ENCODE results near the gene PACSIN3. TPM values are rescaled to one million over a fixed set of nuclear protein-coding genes. Genes with fewer than 3 reads are reported as not detected.

PACSIN3 gene
- total RNA-seq, 2 donors from 2014 or later, result 48.0 to 66.6 TPM

GRCh38 chr11:47132981-47133380 lies 53.3 kb downstream of the PACSIN3 start:
- Histone ChIP-seq H3K36me3 (ENCODE audit: control insufficient read depth, insufficient read depth, low read length) (no peaks in the 10 kb centered on the region), H3K4me1 (ENCODE audit: control insufficient read depth, insufficient read depth, low read length) (peaks cover 34% of the 10 kb centered on the region), H3K9ac (ENCODE audit: extremely low read depth, low read length, poor library complexity, severe bottlenecking) (no peak overlapping the region), H3K9me3 (ENCODE audit: control insufficient read depth, low read length) (no peaks in the 10 kb centered on the region), H3K27me3 (ENCODE audit: control insufficient read depth, insufficient read depth, low read length, poor library complexity, severe bottlenecking) (no peaks in the 10 kb centered on the region), H3K4me3 (ENCODE audit: low read length) (peak overlapping the region; percentile 6), H3K27ac (ENCODE audit: low read depth, low read length) (no peak overlapping the region)
- Mint-ChIP-seq H3K27ac (no peak overlapping the region), H3K36me3 (ENCODE audit: low read depth) (peaks cover 8% of the 10 kb centered on the region), H3K4me1 (peaks cover 64% of the 10 kb centered on the region), H3K27me3 (ENCODE audit: insufficient read depth) (no peaks in the 10 kb centered on the region), H3K9me3 (no peaks in the 10 kb centered on the region), H3K4me3 (no peak overlapping the region)
- 100% methylated on average over 1 of the region's 1 CpG; no CpG with 5 or more reads in 1 of the 2 experiments for WGBS, 2 experiments (ENCODE audit: insufficient coverage in 1 of 2, insufficient read length in 1 of 2)
- DNase-seq, result peak; percentile 6
- TF ChIP-seq, protein P1, sequence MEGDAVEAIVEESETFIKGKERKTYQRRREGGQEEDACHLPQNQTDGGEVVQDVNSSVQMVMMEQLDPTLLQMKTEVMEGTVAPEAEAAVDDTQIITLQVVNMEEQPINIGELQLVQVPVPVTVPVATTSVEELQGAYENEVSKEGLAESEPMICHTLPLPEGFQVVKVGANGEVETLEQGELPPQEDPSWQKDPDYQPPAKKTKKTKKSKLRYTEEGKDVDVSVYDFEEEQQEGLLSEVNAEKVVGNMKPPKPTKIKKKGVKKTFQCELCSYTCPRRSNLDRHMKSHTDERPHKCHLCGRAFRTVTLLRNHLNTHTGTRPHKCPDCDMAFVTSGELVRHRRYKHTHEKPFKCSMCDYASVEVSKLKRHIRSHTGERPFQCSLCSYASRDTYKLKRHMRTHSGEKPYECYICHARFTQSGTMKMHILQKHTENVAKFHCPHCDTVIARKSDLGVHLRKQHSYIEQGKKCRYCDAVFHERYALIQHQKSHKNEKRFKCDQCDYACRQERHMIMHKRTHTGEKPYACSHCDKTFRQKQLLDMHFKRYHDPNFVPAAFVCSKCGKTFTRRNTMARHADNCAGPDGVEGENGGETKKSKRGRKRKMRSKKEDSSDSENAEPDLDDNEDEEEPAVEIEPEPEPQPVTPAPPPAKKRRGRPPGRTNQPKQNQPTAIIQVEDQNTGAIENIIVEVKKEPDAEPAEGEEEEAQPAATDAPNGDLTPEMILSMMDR (conservative IDR thresholded peaks at IDR 0.05), result no peak

- Histone ChIP-seq H3K36me3 (ENCODE audit: control insufficient read depth, insufficient read depth, low read length) (no peaks in the 10 kb centered on the region), H3K4me3 (ENCODE audit: low read length) (no peak overlapping the region), H3K9ac (ENCODE audit: extremely low read depth, low read length, poor library complexity, severe bottlenecking) (no peak overlapping the region), H3K4me1 (ENCODE audit: control insufficient read depth, insufficient read depth, low read length) (peaks cover 34% of the 10 kb centered on the region), H3K27me3 (ENCODE audit: control insufficient read depth, insufficient read depth, low read length, poor library complexity, severe bottlenecking) (no peaks in the 10 kb centered on the region), H3K9me3 (ENCODE audit: control insufficient read depth, low read length) (no peaks in the 10 kb centered on the region), H3K27ac (ENCODE audit: low read depth, low read length) (no peak overlapping the region)
- peaks cover 4% of the 10 kb centered on the region for H3K36me3 Mint-ChIP-seq (ENCODE audit: low read depth)
- no peaks in the 10 kb centered on the region for H3K9me3 Mint-ChIP-seq
- H3K27ac Mint-ChIP-seq, result no peak overlapping the region
- TF ChIP-seq, protein P1 (conservative IDR thresholded peaks at IDR 0.05), result no peak
- DNase-seq, result peak; percentile 17
- peaks cover 59% of the 10 kb centered on the region for H3K4me1 Mint-ChIP-seq
- H3K27me3 Mint-ChIP-seq (ENCODE audit: insufficient read depth), result no peaks in the 10 kb centered on the region
- no peak overlapping the region for H3K4me3 Mint-ChIP-seq
These were observed 53.7 kb downstream of the PACSIN3 start for GRCh38 chr11:47132490-47132889.

DNA sequence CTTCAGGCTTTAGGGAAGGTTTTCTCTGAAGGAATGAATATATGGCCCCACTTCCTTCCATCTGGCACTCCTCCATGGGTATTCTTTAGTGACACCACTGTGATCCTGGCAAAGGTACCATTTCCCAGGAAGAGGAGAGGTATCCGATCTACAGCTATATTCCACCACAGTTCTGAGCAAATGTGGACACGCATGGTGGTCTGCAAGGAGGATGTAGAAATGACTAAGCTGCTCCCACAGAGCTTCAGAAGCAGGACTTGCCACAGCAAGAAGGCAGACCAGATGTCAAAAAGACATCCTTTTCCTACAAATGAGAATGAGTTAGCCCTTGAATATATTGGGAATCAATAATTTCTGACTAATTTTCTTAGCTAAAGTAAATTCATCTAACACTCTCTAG lies 55.1 kb downstream of the PACSIN3 start:
- no peak overlapping the region for H3K9ac ChIP-seq (ENCODE audit: extremely low read depth, low read length, poor library complexity, severe bottlenecking)
- no peak overlapping the region for H3K27ac Mint-ChIP-seq
- H3K4me1 ChIP-seq (ENCODE audit: control insufficient read depth, insufficient read depth, low read length), result peaks cover 36% of the 10 kb centered on the region
- H3K27me3 Mint-ChIP-seq (ENCODE audit: insufficient read depth), result no peaks in the 10 kb centered on the region
- no peaks in the 10 kb centered on the region for H3K27me3 ChIP-seq (ENCODE audit: control insufficient read depth, insufficient read depth, low read length, poor library complexity, severe bottlenecking)
- H3K9me3 ChIP-seq (ENCODE audit: control insufficient read depth, low read length), result no peaks in the 10 kb centered on the region
- no peaks in the 10 kb centered on the region for H3K36me3 ChIP-seq (ENCODE audit: control insufficient read depth, insufficient read depth, low read length)
- TF ChIP-seq, protein P1 (conservative IDR thresholded peaks at IDR 0.05), result no peak
- peaks cover 53% of the 10 kb centered on the region for H3K4me1 Mint-ChIP-seq
- 94 to 100% methylated on average over 1 to 2 of the region's 2 CpGs for WGBS, 2 experiments (ENCODE audit: insufficient coverage in 1 of 2, insufficient read length in 1 of 2)
- peak; percentile 21 for DNase-seq
- no peak overlapping the region for H3K4me3 ChIP-seq (ENCODE audit: low read length)
- H3K27ac ChIP-seq (ENCODE audit: low read depth, low read length), result no peak overlapping the region
- H3K4me3 Mint-ChIP-seq, result no peak overlapping the region
- peaks cover 4% of the 10 kb centered on the region for H3K36me3 Mint-ChIP-seq (ENCODE audit: low read depth)
- no peaks in the 10 kb centered on the region for H3K9me3 Mint-ChIP-seq
